Islet precursor cell (in vitro differentiated cells): ENCODE data around the gene ROR2.

Experiments used
- DNase-seq: peaks from one replicate; pipeline ENCODE4 v3.0.0-alpha.2; 2018

ROR2 gene

DNA sequence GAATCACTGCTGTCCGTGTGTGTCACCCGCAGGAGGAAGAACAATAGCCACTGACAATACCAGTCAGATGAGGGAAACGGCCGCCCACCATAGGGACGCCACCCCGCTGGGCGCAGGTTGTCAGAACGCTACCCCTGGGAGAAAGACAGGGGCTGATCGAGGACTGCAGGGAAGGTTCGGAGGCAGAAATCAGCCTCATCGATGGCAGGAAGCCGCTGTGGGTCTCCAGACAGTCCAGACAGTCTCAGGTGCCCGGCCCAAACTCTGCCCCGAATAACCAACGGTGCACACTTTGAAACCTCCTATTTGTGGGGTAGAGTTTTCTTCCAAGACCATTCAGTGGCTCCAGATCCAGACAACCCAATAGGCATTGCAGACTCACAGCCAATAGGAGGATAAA is 181.5 kb downstream of the ROR2 start:
- DNase-seq: no peak

DNA sequence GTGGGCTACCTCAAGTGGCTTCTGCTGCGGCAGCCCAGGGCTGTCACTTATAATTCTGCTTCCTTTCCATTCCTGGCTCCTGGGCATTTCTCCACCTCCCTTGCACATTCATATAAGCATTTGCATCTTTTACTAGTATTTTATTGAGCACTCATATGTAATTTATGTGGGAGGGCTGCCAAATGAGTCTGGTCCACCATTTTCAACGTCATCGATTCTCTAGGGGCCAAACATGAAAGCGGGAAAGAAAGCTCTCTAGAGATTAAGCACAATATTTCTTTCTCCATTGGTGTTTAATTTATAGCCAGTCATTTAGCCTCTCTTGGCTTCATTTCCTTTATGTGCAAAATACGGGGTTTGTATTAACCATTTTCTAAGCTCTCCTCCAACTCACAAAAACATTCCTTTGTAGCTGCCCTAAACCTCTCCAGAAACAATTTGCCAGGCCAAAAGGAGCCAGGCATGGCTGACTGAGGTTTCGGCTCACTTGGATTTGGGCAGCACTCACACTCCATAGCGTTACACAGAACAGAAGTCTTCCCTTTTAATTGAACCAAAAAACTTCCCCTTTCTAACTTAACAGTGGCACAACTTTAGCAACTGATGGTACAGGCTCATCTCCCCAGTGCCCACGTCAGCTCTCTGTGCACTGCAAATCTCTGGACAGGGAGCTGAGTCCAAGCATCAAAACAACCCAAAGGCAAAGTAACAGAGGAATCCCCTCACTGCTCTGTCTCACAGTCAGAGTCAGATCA is 183.5 kb downstream of the ROR2 start:
- DNase-seq: peak; percentile 8

DNA sequence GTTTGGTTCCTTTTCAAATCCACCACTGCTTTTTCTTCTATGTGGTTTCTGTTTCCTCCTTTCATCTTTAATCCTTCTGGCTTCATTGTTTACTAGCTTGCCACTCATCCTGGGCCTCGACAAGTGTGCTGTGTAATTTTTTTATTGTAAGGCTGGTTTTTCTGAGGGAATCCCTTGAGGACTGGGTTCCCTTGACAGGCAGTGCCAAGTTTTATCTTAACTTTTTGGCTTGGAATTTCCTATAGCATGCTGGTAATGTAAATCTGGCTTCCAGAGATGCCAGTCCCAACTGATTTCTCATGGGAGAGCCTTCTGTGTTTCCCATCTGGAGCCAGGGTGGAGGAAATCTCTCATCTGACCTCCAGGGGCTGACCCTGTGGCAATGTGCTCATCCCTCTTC is 184.7 kb downstream of the ROR2 start:
- DNase-seq: peak; percentile 25

DNA sequence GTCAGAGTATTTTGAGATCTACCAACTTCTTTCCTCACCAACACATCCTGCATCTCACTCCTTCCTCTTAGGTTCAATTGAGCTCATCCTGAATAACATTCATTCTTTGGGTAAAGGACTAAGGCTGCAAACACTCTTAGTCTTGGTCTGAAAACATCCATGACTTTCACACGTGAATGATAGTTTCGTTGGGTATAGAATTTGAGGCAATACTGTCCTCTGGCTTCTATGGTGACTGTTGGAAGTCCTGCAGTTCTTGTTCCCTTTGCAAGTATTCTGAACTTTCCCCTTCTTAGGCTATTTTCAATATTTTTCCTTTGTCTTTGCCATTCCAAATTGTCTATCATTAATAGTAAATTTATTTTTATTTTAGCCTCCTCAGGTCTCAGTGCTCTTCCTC is 185.4 kb downstream of the ROR2 start:
- no peak for DNase-seq

DNA sequence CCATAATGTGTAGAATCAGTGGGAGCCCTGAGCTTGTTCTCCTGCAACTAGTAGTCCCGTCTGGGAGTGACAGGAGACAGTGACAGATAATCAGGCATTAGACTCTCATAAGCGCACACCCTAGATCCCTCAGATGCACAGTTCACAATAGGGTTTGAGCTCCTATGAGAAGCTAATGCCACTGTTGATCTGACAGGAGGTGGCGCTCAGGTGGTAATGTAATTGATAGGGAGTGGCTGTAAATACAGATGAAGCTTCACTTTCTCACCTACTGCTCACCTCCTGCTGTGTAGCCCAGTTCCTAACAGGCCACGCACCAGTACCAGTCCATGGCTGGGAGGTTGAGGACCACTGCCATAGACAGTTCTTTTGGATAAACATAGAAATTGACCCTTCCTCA is 188.7 kb downstream of the ROR2 start:
- DNase-seq: no peak

DNA sequence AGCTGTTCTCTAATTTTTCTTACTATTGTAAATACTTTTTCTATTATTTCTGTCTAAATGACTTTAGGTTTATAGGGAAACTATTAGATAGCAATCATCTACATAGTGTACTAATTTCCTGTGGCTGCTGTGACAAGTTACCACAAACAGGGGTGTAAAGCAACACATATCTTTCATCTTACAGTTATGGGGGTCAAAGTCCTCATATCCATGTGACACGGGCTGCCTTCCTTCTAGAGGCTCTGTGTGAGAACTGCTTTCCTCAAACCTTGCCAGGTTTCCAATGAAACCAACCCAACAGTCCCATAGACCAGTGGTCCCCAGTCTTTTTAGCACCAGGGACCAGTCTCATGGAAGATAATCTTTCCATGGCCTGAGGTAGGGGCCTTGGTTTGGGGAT is 189.1 kb downstream of the ROR2 start:
- DNase-seq: no peak

DNA sequence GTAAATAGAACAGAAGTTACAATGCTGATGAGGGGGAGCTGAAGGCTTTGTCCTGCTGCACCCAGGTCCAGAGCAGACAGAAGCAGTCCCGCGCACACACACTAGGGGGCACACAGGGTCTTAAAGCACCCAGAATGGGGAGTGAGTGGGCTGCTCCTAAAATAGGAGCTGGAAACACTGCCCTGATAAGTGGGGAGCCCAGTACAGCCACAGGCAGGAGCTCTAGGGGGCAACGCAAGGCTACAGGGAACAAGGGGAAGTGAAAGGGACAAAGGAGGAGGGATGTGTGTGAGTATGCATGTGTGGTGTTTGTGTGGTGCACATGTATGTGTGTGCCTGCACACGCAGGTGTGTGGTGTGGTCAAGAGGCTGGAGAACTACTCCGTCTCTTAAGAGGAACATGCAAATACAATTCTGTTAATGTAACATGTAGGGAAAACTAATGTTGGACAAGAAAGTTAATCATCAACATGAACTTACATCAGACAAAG is 191.5 kb downstream of the ROR2 start:
- DNase-seq: peak; percentile 81

DNA sequence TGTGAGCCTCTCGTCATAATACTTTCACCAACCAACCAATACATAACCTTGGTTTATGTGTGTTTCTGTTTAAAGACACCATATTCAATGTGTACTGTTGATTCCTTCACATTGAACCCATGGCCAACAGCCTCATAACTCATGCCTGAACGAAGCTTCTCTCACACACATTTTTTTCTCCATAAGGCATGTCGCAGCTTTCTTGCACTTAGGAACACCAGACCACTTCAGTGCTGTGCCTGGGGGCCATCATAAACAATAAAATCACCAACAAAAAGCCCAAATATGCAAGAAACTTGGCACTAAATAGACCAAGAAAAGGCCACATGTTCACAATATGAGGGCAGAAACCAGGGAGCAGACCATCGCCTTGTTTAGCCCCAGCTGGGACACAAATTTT is 192.2 kb downstream of the ROR2 start:
- DNase-seq: no peak

DNA sequence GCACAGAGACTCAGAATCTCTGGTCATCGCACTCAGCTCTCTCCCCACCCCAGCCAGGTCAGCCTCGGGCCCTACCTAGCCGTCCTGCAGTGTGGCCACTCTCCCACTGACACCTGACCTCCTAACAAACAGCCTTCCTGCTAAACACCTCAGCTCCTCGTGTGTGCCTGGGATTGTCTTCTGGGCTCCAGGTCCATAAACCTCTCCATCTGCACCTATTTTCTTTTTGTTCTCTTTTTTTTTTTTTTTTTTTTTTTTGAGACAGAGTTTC is 193.6 kb downstream of the ROR2 start:
- no peak for DNase-seq

DNA sequence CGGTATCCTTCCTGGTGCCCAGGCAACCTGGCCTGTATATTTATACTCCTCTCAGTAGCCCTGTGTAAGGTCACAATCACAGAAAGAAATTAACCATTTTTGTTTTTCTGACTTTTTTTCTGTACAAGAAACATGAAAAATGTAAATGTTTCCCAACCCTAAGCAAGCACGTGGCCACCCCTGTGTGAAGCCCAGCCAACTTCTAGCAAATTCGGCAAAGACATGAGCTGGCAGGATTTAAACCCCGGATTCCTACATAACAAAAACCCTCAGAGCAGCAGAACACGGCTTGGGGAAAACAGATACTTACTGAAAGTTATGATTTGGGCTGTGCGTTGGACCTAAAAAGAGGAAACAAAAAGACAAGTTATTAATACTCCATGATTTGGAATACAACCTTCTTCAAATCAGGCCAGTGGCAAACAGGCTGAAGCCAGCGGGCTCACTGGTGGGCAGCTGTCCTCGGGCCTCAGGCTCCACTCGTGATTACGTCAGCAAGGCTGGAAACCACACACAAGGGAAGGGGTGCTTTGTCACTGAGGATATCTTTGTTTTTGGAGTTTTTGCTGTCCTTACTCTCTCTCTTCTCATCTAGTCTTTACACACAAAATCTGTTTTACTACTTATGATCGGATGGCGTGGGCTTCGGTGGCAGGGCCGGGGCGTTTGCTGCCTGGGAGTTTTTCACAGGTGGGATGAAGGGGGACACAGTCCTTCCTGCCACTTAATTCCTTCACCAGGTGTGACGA is 194.1 kb downstream of the ROR2 start:
- no peak for DNase-seq

DNA sequence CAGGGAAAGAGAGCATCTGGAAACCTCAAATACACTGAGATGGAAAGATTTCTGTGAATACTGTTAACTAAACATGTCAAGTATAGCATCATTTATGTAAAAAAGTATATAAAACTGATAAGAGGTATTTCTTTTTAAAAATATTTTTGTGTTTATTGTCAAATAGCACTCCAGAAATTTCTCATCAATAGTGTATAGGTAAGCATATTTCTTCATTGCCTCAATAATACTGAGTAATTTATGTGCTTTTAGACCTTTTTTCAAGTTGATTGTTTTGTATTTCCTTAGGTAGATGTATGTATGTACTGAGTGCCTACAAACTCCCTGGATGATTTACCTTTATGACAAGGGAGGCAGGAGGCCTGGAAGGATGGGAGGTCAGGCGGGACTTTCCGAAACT is 196.3 kb downstream of the ROR2 start:
- no peak for DNase-seq

DNA sequence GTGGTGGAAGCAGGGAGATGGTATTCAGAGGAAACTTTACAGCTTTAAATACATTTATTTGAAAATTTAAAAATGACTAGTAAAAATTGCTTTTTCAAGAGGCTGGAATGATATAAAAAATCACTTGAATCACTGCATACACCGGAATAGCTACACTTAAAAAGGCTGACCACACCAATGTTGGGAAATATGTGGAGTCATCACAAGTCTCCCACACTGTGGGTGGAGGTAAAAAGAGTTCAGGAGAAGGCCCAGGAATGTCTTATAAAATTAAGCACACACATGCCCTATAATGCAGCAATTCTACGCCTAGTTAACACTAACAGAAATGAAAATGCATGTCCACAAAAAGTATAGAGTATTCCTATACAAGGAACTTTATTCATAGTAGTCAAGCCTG is 198.1 kb downstream of the ROR2 start:
- DNase-seq: no peak

DNA sequence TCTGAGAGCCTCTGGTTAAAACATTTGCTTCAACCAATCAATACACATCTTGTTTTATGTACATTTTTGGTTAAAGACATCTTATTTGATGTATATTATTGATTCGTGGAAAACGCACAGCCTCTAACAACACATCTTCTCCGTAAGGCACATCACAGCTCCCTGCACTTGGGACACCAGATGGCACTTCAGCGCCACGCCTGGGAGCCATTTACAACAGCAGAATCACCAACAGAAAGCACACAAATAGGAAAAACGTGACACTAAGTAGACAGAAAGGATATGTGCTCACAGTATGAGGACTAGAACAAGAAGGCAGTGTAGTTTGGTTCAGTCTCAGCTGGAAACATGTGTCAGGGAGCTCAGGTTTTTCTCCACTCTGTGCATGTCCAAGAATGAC is 199.7 kb downstream of the ROR2 start:
- DNase-seq: no peak

DNA sequence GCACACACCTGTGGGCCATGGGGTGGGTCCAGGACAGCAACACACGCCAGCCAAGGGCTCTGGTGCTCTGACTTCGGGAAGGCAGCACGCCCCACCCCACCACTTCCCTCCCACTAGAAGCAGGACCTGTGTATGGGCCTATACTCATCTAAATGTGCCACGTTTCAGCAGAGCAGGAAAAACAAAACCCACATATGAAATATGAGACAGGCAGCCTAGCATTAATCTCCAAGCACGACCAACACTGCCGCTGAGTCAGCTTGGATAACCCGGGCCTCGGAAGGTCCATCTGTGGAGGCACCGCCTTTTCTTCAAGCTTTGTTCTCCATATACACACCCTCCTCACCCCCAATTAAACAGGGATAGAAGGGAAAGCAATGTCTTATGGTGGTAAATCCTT is 203.1 kb downstream of the ROR2 start:
- DNase-seq: no peak

DNA sequence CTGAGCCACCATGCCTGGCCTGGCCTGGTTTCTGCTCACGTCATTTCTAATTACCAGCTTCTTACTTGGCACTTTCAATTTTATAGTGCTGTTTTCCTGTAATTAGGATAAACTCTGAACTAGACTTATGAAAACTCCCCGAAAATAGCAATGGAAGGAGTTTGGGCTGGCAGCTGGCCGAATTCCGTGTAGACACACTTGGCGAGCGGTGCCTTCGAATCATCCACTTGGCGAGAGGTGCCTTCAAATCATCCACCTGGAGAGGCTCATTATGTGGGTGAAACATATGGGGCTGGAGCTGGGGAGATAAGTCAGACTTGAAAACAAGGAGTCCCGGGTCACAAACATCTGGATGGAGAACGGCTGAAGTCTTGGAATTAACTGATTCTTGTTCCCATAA is 203.7 kb downstream of the ROR2 start:
- no peak for DNase-seq

DNA sequence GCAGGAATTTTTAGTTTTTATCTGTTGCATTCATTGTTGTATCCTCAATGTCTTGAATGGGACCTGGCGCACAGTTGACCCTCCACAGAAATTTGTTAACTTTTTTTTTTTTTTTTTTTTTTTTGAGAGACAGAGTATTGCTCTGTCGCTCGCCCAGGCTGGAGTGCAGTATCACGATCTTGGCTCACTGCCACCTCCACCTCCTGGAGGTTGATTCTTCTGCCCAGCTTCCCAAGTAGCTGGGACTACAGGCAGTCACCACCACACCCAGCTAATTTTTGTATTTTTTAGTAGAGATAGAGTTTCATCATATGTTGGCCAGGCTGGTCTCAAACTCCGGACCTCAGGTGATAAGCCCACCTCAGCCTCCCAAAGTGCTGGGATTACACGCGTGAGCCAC is 205.9 kb downstream of the ROR2 start:
- no peak for DNase-seq

DNA sequence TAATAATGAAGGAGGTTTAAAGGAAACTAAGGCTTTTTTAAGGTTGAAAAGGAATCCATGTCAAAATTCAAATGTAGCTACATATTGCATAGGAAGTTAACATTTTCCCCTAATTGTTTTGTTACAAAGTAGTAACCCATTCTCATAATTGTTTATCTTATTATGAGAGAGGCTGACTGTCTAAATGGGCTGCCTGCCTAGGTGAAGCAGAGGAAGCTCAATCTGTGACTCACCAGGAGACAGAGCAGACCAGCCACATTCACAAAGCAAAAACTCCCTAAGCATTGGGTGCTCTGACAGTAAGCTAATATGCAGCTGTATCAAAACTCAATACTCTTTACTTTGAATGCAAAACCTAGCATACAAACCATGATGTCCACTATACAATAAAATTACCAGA is 208.5 kb downstream of the ROR2 start:
- no peak for DNase-seq

DNA sequence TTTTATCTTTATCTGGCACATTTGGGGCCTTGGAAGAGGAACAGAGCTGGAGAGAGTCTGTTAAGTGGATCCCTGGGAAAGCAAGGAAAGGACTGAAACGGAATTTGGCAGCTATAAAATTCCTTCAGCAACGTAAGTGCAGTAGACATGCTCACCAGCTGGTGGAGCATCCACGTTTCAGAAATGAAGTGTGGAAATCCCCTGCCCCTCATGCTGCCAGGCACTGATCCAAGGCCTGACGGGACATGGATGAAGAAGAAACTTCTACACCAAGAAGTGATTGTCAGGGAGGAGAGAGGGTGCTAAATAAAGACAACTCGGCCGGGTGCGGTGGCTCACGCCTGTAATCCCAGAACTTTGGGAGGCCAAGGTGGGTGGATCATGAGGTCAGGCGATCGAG is 209.3 kb downstream of the ROR2 start:
- no peak for DNase-seq

DNA sequence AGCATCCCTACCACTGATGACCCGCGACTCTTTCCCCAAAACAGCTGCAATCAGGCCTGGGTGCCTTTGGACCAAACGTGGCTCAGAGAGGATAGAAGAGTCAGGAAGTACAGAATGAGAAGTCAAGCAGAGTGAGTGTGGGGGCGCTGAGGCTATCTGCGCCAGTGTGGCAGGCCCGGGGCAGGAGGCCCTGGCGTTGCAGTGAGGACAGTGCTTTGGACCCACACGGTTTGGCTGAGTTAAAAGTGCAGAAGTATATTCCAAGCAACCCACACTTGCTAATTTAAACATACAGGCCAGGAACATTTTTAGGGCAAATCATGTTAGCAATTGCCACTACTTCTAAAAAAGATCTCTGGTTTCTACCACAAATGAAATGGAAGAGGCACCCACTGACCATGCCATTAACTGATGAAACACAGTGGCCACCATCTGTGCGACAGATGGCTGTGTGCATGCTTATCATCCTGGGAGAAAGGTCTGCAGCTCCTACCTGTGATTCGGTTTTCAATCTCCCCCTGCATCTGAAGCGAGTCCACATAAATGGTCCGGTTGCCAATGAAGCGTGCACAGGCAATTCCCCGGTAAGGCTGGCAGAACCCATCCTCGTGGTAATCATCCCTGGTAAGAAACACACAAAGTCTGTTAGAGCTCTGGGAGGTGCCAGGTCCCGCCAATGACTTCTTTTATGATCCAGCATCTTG is 213.0 kb downstream of the ROR2 start:
- DNase-seq: no peak

DNA sequence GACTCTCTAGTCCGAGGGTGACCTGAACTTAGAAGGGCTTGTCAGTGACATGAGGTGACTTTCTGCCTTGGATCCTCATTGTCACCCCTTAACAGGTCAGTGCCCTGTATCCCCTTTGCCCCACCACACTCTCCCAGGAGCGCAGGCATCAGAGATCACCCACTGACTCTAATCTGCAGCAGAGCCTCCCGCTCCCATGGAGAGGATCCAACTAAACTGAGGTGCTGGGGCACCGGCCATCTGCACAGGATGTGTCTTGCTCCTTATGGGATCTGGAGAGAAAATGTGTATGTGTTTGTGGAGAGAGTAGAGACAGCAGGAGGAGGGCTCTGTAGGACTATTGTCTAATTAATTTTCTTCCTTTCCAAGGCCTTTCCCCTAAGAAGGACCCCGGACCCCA is 213.7 kb downstream of the ROR2 start:
- DNase-seq: no peak

DNA sequence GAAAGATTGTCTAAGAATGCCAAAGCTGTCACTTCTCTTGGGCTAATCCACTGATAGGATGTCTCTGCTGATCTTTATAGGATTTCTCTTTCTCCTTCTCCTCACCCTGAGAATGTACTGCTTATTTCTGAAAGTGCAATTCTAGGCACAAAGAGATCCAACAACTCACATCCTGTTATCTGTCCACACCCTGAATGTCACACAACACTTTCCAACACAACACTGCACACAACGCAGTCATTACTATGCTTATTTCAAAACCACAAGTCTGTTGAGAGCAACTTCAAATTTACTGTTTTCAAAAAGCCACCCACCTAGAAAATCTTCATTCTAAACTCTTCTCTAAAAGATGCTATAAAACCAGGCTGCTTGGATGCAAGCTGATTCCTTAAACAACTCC is 215.0 kb downstream of the ROR2 start:
- DNase-seq: no peak

DNA sequence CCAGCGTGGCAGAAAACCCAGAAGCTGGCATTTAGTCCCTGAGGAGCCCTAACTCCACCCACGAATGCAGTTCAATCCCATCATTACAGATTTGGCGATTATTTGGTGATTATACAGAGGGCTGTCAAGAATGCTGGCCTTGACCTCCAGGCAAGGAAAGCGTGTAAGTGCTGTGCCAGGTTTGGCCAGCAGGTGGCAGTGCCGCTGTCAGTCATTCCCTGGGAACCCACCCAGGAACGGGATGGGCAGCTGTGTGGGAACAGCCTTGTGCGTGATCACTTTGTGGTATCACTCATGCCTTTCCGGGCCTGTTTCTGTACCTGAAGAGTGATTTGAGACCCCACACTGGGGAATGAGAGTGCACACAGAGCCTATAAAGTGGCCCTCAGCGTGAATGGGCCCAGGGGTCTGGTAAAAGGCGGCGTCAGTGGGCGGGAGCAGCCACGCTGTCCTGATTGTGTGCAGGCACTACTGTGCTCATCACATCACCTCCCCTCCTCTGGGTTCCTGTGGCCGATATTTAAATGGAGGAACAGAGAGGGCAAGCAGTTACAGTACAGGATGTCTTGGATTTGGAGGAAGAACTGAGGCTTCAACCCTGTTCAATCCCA is 215.6 kb downstream of the ROR2 start:
- DNase-seq: peak; percentile 81

DNA sequence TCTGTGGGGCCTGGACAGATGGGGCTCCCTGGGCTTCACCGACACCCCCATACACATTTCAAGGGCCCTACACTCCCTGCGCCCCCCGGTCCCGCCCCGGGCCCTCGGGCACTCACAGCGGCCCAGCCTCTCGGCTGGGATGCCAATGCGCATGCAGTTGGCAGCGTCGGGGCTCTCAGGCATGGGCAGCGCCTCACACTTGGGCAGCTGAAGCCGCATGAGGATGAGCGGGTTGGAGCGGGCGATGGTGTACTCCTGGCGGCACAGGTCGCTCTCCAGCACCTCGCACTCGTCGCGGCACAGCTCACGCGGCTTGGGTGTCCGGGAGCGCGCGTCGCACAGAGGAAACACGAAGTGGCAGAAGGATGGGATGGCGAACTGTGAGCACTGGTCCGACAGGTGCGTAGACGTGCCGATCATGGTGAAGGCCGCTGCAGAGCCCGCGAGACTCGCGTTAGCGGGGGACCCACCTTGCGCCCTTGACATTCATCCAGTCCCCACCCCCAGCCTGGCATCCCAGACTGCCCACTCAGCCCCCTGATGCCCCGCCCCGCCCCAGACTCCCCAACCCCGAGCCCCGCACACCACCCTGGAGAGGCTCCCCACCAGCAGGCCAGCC is 216.9 kb downstream of the ROR2 start:
- no peak for DNase-seq
